Bronchial epithelial cell (primary cell): ENCODE data around the gene MAP3K9. TPM values are rescaled to one million over a fixed set of nuclear protein-coding genes. Genes with fewer than 3 reads are reported as not detected.

Experiments used
- DNase-seq: peaks from one replicate; pipeline ENCODE4 v3.0.0-alpha.2; 2010; ENCODE audit warnings: low read depth
- FAIRE-seq: peaks from 2 replicates; lab custom pipeline; 2011; peaks lifted over from hg19 to GRCh38; lab: Jason Lieb, UNC
- H3K27me3 ChIP-seq: 2 replicates; pipeline ENCODE4 v1.5.1; 2011; ENCODE audit warnings: low read length; ENCODE audit not compliant: control insufficient read depth, insufficient read depth
- H3K36me3 ChIP-seq: 2 replicates; pipeline ENCODE4 v1.5.1; 2011; ENCODE audit warnings: low read length; ENCODE audit not compliant: control insufficient read depth, insufficient read depth
- H3K4me3 ChIP-seq: 2 replicates; pipeline ENCODE4 v1.5.1; 2011; ENCODE audit warnings: mild to moderate bottlenecking, low read depth, low read length, control low read depth
- total RNA-seq: library from RNA; depleted of rRNA; stranded (reverse); fragments of >200 nt; gene quantifications from 2 replicates; pipeline ENCODE4 v1.2.1, GENCODE V29; 2014
- TF ChIP-seq, protein P1 (sequence below): IDR thresholded peaks from 2 replicates; pipeline ENCODE4 v1.5.1; 2011; ENCODE audit warnings: mild to moderate bottlenecking, moderate library complexity, low read length, control low read depth, inconsistent platforms; ENCODE audit not compliant: insufficient read depth, severe bottlenecking

Gene MAP3K9
- total RNA-seq, 1 donor from 2014 or later, result 11.6 TPM

DNA sequence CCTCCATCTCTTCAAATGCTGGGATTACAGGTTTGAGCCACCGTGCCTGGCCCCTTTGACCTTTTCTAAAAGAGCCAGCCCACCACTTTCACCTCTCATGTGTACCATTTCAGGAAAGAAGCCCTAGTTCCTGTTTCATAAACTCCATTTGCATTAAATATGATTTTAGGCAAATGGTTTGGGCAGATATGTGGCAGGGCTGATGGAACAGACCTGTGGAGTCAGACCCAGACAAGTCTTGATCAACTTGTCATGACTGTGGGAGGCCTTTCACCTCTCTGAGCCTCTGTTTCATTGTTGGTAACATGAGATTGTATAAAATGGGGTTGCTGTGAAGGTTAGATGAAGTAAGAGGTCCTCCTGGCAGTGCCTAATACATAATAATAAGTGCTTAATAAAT is 5.2 kb upstream of the MAP3K9 start:
- Histone ChIP-seq H3K27me3 (no peaks in the 10 kb centered on the region), H3K36me3 (peaks cover 2% of the 10 kb centered on the region), H3K4me3 (no peak overlapping the region)
- TF ChIP-seq, protein P1, sequence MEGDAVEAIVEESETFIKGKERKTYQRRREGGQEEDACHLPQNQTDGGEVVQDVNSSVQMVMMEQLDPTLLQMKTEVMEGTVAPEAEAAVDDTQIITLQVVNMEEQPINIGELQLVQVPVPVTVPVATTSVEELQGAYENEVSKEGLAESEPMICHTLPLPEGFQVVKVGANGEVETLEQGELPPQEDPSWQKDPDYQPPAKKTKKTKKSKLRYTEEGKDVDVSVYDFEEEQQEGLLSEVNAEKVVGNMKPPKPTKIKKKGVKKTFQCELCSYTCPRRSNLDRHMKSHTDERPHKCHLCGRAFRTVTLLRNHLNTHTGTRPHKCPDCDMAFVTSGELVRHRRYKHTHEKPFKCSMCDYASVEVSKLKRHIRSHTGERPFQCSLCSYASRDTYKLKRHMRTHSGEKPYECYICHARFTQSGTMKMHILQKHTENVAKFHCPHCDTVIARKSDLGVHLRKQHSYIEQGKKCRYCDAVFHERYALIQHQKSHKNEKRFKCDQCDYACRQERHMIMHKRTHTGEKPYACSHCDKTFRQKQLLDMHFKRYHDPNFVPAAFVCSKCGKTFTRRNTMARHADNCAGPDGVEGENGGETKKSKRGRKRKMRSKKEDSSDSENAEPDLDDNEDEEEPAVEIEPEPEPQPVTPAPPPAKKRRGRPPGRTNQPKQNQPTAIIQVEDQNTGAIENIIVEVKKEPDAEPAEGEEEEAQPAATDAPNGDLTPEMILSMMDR, result no peak
- DNase-seq (no peak), FAIRE-seq (no peak)

GRCh38 chr14:70812124-70812818 is 3.0 kb upstream of the MAP3K9 start:
- no peak overlapping the region for H3K4me3 ChIP-seq
- no peak for FAIRE-seq
- H3K27me3 ChIP-seq, result no peaks in the 10 kb centered on the region
- peaks cover 2% of the 10 kb centered on the region for H3K36me3 ChIP-seq
- TF ChIP-seq, protein P1, result no peak
- no peak for DNase-seq

DNA sequence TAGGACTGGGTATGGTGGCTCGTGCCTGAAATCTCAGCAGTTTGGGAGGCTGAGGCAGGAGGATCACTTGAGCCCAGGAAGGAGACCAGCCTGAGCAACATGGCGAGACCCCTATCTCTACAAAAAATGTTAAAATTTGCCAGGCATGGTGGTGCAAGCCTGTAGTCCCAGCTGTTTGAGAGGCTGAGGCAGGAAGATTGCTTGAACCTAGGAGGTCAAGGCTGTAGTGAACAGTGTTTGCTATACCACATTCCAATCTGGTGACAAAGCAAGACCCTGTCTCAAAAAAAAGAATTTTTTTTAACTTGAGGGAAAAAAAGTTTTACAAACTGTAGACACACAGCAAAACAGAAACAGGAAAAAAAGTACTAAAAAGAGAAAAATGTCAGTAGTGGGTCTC is 2.3 kb upstream of the MAP3K9 start:
- DNase-seq (no peak), FAIRE-seq (no peak)
- no peaks in the 10 kb centered on the region for H3K27me3 ChIP-seq
- peaks cover 2% of the 10 kb centered on the region for H3K36me3 ChIP-seq
- no peak overlapping the region for H3K4me3 ChIP-seq
- TF ChIP-seq, protein P1, result no peak

GRCh38 chr14:70811050-70811449 is 1.7 kb upstream of the MAP3K9 start:
- peak overlapping the region; percentile 86 for H3K4me3 ChIP-seq
- DNase-seq, result peak; percentile 77
- FAIRE-seq, result no peak
- peaks cover 2% of the 10 kb centered on the region for H3K36me3 ChIP-seq
- no peaks in the 10 kb centered on the region for H3K27me3 ChIP-seq
- TF ChIP-seq, protein P1, result no peak

GRCh38 chr14:70810621-70811020 is 1.3 kb upstream of the MAP3K9 start:
- TF ChIP-seq, protein P1, result no peak
- FAIRE-seq (no peak), DNase-seq (no peak)
- no peaks in the 10 kb centered on the region for H3K27me3 ChIP-seq
- peaks cover 2% of the 10 kb centered on the region for H3K36me3 ChIP-seq
- H3K4me3 ChIP-seq, result peak overlapping the region; percentile 86
